OCI-M2 (cell line): Measurements from ENCODE around the gene B4GALT6.
"Not testable (repeated sequence)": the region's sequence is repeated elsewhere in the genome, so short reads cannot be mapped to it uniquely, and the experiment has no call there.

ENCODE experiments used
- DNase-seq: peaks from one replicate; lab custom pipeline; 2025; ENCODE audit not compliant: unreplicated experiment; lab: John Stamatoyannopoulos, UW

B4GALT6 gene

GRCh38 chr18:31684279-31685096 lies at the start of gene B4GALT6:
TSS of gene B4GALT6 (minus strand) at chr18:31684581. CDS start at chr18:31684426, 155 bp downstream.
- no peak for DNase-seq

- no peak for DNase-seq
These were observed 47.2 kb upstream of the B4GALT6 start for GRCh38 chr18:31731628-31732027.

- not testable (repeated sequence) for DNase-seq
These were observed 44.8 kb upstream of the B4GALT6 start for GRCh38 chr18:31729196-31729595.

GRCh38 chr18:31723990-31724711 lies 39.8 kb upstream of the B4GALT6 start:
- DNase-seq: no peak

- DNase-seq: no peak
These were observed 39.2 kb upstream of the B4GALT6 start for GRCh38 chr18:31723639-31723989.

- peak; percentile 28 for DNase-seq
These were observed 38.1 kb upstream of the B4GALT6 start for GRCh38 chr18:31722369-31722957.

GRCh38 chr18:31721601-31722000 lies 37.2 kb upstream of the B4GALT6 start:
- DNase-seq: no peak

GRCh38 chr18:31720867-31721266 lies 36.5 kb upstream of the B4GALT6 start:
- DNase-seq: no peak

GRCh38 chr18:31719363-31720006 lies 35.1 kb upstream of the B4GALT6 start:
- no peak for DNase-seq

GRCh38 chr18:31718386-31718785 lies 34.0 kb upstream of the B4GALT6 start:
- no peak for DNase-seq

GRCh38 chr18:31716362-31716761 lies 32.0 kb upstream of the B4GALT6 start:
- DNase-seq: no peak

GRCh38 chr18:31711365-31712172 lies 27.2 kb upstream of the B4GALT6 start:
- no peak for DNase-seq

GRCh38 chr18:31710826-31711225 lies 26.4 kb upstream of the B4GALT6 start:
- DNase-seq: no peak

- no peak for DNase-seq
These were observed 23.4 kb upstream of the B4GALT6 start for GRCh38 chr18:31707815-31708214.

- DNase-seq: no peak
These were observed 18.1 kb upstream of the B4GALT6 start for GRCh38 chr18:31702449-31702848.

GRCh38 chr18:31701744-31702143 lies 17.4 kb upstream of the B4GALT6 start:
- no peak for DNase-seq

- DNase-seq: no peak
These were observed 16.6 kb upstream of the B4GALT6 start for GRCh38 chr18:31700990-31701389.

GRCh38 chr18:31697351-31698298 lies 13.2 kb upstream of the B4GALT6 start:
- no peak for DNase-seq

GRCh38 chr18:31695989-31696388 lies 11.6 kb upstream of the B4GALT6 start:
- no peak for DNase-seq

GRCh38 chr18:31694297-31694696 lies 9.9 kb upstream of the B4GALT6 start:
- no peak for DNase-seq
